Mucosa of descending colon (tissue), 3 donors: Measurements from ENCODE around the gene DNAJB4. TPM values are rescaled to one million over a fixed set of nuclear protein-coding genes. Genes with fewer than 3 reads are reported as not detected.
"Not testable (repeated sequence)": the region's sequence is repeated elsewhere in the genome, so short reads cannot be mapped to it uniquely, and the experiment has no call there.

Source experiments
- ATAC-seq: fragments of 200-7000 bp; cut with Tn5 transposase; one replicate; pipeline ENCODE4 v1.9.1; 2020; ENCODE audit warnings: mild to moderate bottlenecking, moderate library complexity
- DNase-seq, 3 donors: peaks; one replicate each; pipeline ENCODE4 v3.0.0-alpha.2; 2020
- H3K36me3 ChIP-seq: fragments of 200-600 bp; one replicate; pipeline ENCODE4 v1.8.0; 2021; ENCODE audit warnings: low read depth, mild to moderate bottlenecking
- H3K4me1 ChIP-seq: fragments of 200-600 bp; one replicate; pipeline ENCODE4 v1.8.0; 2021; ENCODE audit warnings: low read depth, mild to moderate bottlenecking
- H3K4me3 ChIP-seq: fragments of 200-600 bp; one replicate; pipeline ENCODE4 v1.8.0; 2021; ENCODE audit warnings: mild to moderate bottlenecking
- H3K9me3 ChIP-seq: fragments of 200-600 bp; one replicate; pipeline ENCODE4 v1.8.0; 2021; ENCODE audit warnings: mild to moderate bottlenecking
- CTCF ChIP-seq: fragments of 200-600 bp; IDR thresholded peaks from one replicate; pipeline ENCODE4 v1.8.0; 2022; ENCODE audit warnings: antibody characterized with exemption, mild to moderate bottlenecking
- intact Hi-C, 2 donors: fragments of 100-400 bp; cut with DNase I in 1 of 2; cut with micrococcal nuclease in 1 of 2; formaldehyde crosslinking; loops; one replicate each; pipeline versions ENCODE4 v1.11.0 to v1.11.1; 2022; cut with DNase I, micrococcal nuclease
- total RNA-seq, 3 donors: library from RNA; stranded (reverse); fragmentation: NEBNext Ultra II Directional in 2 of 3; extraction: Animal tissue kit (Norgen Biotek cat#: 25700) in 2 of 3; gene quantifications; one replicate each; pipeline versions ENCODE4 v1.2.1 to v1.2.4, GENCODE V29; 2021 to 2023
- donor health status: DM: no; HTN: no; CAD: no; lungs with moderate emphysema.
- donor health status: DM: no; HTN: no; CAD: no.
- donor health status: DM: no; HTN: yes; CAD: no.

Gene DNAJB4
- total RNA-seq, 3 donors from 2014 or later, result 15.8 to 42.2 (median 19.4) TPM

GRCh38 chr1:77991638-77992037, 13.1 kb upstream of the DNAJB4 start:
- intact Hi-C loops, result no loop called here
- H3K4me1 ChIP-seq, result peaks cover 5% of the 10 kb centered on the region
- no peak overlapping the region for H3K4me3 ChIP-seq
- DNase-seq (no peak), ATAC-seq (peak; percentile 65)
- no peaks in the 10 kb centered on the region for H3K9me3 ChIP-seq
- H3K36me3 ChIP-seq, result no peaks in the 10 kb centered on the region
- no peak for TF ChIP-seq CTCF

- ATAC-seq, result no peak
- H3K4me3 ChIP-seq, result no peak overlapping the region
- TF ChIP-seq CTCF, result no peak
- H3K4me1 ChIP-seq, result peaks cover 5% of the 10 kb centered on the region
- H3K9me3 ChIP-seq, result no peaks in the 10 kb centered on the region
- intact Hi-C loops, result no loop called here
- DNase-seq, result no peak
- H3K36me3 ChIP-seq, result no peaks in the 10 kb centered on the region
These were observed 10.5 kb upstream of the DNAJB4 start for GRCh38 chr1:77994117-77994705.

- intact Hi-C loops, result no loop called here
- Histone ChIP-seq H3K4me3 (no peak overlapping the region), H3K4me1 (peaks cover 5% of the 10 kb centered on the region), H3K9me3 (no peaks in the 10 kb centered on the region), H3K36me3 (no peaks in the 10 kb centered on the region)
- ATAC-seq (no peak), DNase-seq (no peak)
- no peak for TF ChIP-seq CTCF
These were observed 8.0 kb upstream of the DNAJB4 start for GRCh38 chr1:77996734-77997133.

GRCh38 chr1:78000536-78000935, 4.2 kb upstream of the DNAJB4 start:
- intact Hi-C loops, H3K4me1 ChIP-seq, DNase-seq, H3K4me3 ChIP-seq, ATAC-seq, H3K9me3 ChIP-seq, H3K36me3 ChIP-seq: not testable (repeated sequence)

- Histone ChIP-seq H3K4me1 (no peaks in the 10 kb centered on the region), H3K4me3 (no peak overlapping the region), H3K9me3 (no peaks in the 10 kb centered on the region), H3K36me3 (no peaks in the 10 kb centered on the region)
- TF ChIP-seq CTCF, result no peak
- DNase-seq (no peak), ATAC-seq (no peak)
- intact Hi-C loops, result no loop called here
These were observed 1.5 kb upstream of the DNAJB4 start for GRCh38 chr1:78003070-78003746.

- no peaks in the 10 kb centered on the region for H3K9me3 ChIP-seq
- intact Hi-C loops, result no loop called here
- H3K4me3 ChIP-seq, result peak overlapping the region; percentile 12
- DNase-seq, result peak; percentile 45 to 55 (median 53)
- H3K4me1 ChIP-seq, result no peaks in the 10 kb centered on the region
- peak; percentile 59 for ATAC-seq
- no peak for TF ChIP-seq CTCF
- no peaks in the 10 kb centered on the region for H3K36me3 ChIP-seq
These were observed 639 bp upstream of the DNAJB4 start for GRCh38 chr1:78003882-78004718.
